GM03348 (cell line): ENCODE results near the gene AFAP1L1.
A peak's percentile ranks its signal among the peaks of the same experiment; 100 is the strongest.

Source experiments
- DNase-seq: peaks from one replicate; pipeline ENCODE4 v3.0.0; 2012; ENCODE audit warnings: low spot score

Gene AFAP1L1

GRCh38 chr5:149349382-149349781 lies 77.7 kb downstream of the AFAP1L1 start:
- no peak for DNase-seq

DNA sequence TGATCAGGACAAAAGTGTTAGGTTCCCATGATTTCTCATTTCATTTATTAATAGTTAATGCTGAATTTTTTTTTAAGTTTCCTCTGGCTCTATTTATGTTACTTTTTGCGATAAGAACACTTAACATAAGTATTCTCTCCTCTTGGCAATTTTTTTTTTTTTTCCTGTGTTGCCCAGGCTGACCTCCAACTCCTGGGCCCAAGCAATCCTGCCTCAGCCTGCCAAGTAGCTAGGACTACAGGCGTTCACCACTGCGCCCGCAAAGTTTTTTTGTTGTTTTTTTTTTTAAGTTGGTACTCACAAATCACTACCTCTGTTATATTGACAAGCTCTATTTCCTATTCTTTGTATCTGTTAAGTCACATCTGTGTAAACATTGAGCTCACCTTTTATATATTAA lies 80.5 kb downstream of the AFAP1L1 start:
- DNase-seq, result no peak

DNA sequence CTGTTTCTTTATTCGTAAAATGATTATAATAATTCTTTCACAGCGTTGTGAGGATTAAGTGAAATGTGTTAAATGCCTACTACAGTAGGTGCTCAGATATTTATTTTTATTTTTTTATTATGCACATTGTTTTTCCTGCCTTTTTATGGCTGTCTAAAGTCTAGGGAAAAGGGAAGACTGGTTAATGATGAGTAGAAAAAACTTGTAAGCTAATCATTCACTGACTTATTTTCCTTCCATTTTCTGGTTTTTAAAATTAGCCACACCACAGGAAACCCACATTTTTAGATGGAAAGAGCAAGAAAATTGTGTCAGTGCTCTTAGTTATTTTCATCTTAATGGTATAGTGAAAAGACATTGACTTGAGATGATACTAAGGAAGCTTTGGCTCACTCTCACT lies 82.3 kb downstream of the AFAP1L1 start:
- DNase-seq, result no peak

DNA sequence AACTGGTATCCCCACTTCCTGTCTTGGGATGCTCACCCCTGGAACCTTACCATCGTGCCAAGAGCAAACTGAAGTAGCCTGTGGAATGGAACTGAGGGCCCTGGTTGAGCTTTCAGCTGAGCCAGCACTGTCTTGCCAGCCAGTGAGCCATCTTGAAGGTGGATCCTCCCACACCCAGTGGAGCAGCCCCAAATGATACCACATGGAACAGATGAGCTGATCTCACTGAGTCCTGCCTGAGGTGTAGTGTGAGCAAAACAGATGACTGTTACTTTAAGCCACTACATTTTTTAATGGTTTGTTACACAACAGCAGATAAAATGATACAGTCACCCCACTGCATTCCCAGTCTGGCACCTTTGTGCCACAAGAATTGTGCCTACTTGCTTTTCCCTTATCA lies 84.0 kb downstream of the AFAP1L1 start:
- DNase-seq, result no peak

- DNase-seq, result no peak
These were observed 84.7 kb downstream of the AFAP1L1 start for GRCh38 chr5:149356391-149356790.

DNA sequence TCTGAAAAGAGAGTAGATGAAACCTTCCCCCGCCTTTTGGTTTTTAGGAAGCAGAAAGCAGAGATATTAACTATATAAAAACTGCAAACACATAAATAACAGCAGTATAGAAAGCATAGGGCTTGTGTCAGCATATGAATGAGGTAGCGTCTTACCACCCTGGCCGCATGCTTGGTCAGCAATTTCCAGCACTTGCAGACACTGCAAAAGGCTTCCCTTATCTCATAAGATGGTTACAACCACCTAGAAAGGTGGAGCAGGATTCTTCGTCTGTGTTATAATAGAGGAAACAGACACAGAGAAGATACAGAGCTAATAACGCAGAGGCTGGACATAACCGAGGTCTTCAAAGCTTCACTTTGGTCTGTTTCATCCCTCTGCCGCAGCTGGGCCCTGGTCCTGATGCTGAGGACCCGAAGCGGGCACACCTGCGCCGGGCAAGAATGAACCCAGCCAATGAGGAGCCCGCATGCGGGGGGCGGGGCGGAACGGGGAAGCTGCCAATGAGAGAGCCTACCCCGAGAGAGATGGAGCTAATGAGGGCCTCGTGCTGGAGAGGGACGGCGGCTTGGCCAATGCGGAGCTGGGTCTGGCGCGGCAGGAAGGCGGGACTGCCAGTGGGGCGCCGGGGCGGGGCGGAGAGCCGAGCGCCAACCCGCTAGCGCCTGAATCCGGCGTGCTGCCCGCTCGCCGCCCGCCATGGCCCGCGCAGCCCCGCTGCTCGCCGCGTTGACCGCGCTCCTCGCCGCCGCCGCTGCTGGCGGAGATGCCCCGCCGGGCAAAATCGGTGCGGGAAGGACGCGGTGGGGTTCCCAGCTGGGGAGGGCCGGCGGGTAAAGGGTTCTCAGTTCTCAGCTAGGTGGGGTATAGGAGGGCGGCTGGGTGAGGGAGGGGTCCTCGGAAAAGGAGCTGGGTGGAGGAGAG lies 86.0 kb downstream of the AFAP1L1 start, which contains the start of gene PCYOX1L:
TSS of gene PCYOX1L (plus strand) at position 677 of the 924 bp plus-strand sequence. CDS start at position 700, 23 bp downstream.
- peak; percentile 99 for DNase-seq

- DNase-seq, result no peak
These were observed 86.6 kb downstream of the AFAP1L1 start for GRCh38 chr5:149358294-149358651.

- no peak for DNase-seq
These were observed 87.3 kb downstream of the AFAP1L1 start for GRCh38 chr5:149358868-149359495.

- no peak for DNase-seq
These were observed 88.6 kb downstream of the AFAP1L1 start for GRCh38 chr5:149360272-149360671.

- no peak for DNase-seq
These were observed 90.9 kb downstream of the AFAP1L1 start for GRCh38 chr5:149362541-149362940.

- DNase-seq, result no peak
These were observed 91.7 kb downstream of the AFAP1L1 start for GRCh38 chr5:149363358-149363757.

- no peak for DNase-seq
These were observed 92.3 kb downstream of the AFAP1L1 start for GRCh38 chr5:149363936-149364335.

- DNase-seq, result no peak
These were observed 93.1 kb downstream of the AFAP1L1 start for GRCh38 chr5:149364719-149365118.

DNA sequence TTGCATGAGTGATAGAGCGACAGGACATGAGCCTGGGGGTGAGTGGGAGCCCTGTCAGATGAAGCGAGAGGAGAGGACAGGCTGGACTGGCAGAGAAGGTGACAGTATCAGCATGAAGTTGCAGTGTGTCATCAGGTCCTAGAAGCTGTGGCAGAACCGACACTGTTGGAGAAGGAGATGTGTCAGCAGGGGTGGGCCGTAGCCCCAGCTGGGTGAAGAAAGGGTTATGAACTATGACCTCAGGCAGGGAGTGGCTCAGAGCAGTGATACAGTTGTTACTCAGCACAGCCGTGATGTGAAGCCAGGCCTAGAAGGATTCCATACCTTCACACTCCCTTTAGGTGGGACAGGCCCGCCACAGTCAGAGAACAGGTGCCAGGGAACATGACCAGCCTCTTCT lies 93.8 kb downstream of the AFAP1L1 start:
- no peak for DNase-seq

GRCh38 chr5:149366169-149366729 lies 94.6 kb downstream of the AFAP1L1 start:
- no peak for DNase-seq

DNA sequence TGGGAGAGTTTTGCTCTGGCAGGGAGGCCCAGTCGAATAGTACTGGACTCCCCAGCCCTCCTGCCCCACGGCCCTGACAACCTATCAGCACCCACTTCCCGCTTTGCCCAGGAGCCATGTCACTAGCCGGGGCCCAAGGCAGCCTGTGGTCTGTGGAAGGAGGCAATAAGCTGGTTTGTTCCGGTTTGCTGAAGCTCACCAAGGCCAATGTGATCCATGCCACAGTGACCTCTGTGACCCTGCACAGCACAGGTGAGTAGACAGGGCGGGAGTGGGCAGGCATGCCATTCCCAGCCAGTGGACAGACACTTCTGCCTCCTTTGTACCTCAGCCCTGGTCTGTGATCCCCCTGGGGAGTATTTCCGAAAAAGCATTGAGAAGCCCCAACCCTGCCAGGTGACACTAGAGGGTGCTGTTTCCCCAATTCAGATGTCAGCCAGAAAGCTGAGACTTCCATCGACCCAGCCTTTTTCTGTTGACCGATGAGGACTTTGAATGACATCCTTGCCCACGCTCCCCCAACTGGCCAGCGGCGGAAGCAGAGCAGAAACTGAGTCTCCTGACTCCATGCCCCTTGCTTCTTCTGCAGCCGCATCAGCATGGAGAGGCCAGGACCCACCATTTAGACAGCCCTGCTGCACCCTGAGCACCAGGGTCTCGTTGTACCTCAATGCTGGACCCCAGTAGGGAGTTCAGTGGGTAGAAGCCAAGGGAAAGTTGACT lies 95.8 kb downstream of the AFAP1L1 start:
- DNase-seq, result peak; percentile 88

- DNase-seq, result no peak
These were observed 96.5 kb downstream of the AFAP1L1 start for GRCh38 chr5:149367972-149368645.

- no peak for DNase-seq
These were observed 99.2 kb downstream of the AFAP1L1 start for GRCh38 chr5:149370878-149371277.

GRCh38 chr5:149371296-149371962 lies 99.8 kb downstream of the AFAP1L1 start:
- DNase-seq, result peak; percentile 85

GRCh38 chr5:149372076-149372795 lies 100.6 kb downstream of the AFAP1L1 start:
- no peak for DNase-seq

GRCh38 chr5:149372932-149373331 lies 101.3 kb downstream of the AFAP1L1 start:
- no peak for DNase-seq
